ENCODE measurements around the gene CLMP.

CLMP gene

DNA sequence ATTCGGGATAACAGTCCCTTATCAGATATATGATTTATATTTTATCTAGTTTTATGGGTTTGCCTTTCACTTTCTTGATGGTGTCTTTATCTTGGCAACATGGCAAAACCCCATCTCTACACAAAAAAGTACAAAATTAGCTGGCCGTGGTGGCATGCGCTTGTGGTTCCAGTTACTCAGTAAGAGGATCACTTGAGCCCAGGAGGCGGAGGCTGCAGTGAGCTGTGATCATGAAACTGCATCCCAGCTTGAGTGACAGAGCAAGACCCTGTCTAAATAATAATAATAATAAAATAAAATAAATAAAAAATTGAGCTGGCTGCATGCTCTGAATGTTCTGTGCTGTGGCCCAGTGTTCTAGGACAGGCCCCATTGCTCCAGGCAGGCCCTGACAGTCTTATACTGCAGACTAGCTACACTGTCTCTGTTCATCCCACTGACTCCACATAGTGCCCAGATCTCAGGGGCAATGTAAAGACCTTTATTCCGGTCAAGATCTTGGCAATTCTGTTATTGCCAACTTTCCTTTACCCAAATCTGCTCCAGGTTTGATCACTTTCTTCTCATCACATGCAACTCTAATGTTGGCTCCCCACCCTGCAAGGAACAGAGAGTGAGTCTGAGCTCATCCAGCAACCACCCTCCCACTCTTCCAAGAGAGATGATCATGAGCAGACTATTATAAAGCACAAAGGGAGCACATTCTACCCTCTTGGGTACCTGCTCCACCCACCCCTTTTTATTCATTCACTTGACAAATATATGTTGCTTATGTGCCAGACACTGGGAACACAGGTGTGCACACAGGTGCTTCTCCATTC, 141.9 kb downstream of the CLMP start:
- peak in 1 of 5 experiments; percentile 56 for DNase-seq

DNA sequence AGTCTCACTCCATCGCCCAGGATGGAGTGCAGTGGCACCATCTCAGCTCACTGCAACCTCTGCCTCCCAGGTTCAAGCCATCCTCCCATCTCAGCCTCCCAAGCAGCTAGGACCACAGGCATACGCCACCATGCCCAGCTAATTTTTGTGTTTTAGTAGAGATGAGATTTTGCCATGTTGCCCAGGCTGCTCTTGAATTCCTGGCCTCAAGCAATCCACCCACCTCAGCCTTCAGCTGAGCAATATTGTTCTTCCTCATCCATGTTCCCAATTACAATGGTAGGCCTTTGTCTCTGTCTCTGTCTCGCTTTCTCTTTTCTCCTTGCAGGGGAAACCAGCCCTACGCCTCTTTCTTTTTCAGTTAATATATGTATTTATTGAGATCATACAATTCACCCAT, 143.4 kb downstream of the CLMP start:
- no peak for DNase-seq

GRCh38 chr11:123051146-123051545, 143.9 kb downstream of the CLMP start:
- DNase-seq = no peak

DNA sequence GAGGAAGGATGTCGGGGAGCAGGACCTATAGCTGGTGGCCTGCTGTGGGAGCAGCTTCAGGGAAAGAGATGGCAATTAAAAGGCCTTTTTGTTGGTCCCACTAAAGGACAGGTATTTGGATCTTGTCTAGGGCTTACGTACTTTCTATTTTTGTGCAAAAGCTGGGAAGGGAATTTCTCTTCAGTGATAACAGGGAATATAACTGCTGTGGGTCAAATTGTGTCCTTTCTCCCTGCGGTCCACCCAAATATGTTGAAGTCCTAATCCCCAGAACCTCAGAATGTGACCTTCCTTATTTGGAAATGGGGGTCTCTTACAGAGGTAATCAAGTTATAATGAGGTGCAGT, 147.1 kb downstream of the CLMP start:
- DNase-seq = no peak

GRCh38 chr11:123047266-123047946, 147.6 kb downstream of the CLMP start:
- no peak for DNase-seq

DNA sequence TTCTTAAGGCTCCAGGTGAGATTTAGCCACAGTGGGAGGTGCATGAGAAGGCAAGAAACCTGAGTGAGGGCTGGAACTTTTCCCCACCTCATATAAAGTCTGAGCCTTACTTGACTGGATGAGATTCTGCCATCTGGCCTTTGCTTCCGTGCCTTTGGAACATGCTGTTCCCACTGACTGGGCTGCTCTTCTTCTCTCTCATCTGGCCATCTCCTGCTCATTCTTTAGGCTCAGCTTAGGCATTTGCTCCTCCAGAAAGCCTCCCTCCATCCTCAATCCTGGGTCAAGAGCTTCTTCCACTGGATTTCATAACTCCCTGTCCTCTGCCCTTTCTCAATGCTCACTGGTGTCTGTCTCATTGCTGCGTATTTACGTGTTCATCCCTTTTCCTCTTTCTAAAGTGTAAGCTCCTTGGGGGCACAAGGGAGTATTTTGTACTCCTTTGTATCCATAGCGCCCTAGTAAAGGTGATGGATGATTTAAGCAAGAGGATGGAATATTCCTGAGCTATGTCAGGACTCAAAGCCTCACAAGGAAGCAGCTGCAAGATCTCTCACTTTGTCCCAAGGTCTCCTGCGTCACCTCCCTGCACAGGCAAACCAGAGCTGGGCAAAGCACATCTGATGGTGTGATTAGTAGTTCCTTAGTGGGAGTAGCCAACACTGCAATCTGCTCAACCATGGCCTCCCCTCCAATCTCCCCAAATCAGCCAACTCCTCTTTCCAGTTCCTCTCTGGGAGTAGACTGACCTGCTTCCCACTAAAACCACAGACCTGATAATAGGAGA, 148.4 kb downstream of the CLMP start:
- no peak for DNase-seq

GRCh38 chr11:123045101-123045500, 149.9 kb downstream of the CLMP start:
- DNase-seq = no peak

- DNase-seq = no peak
Observed at GRCh38 chr11:123041185-123041584, 153.9 kb downstream of the CLMP start.

- DNase-seq = no peak
Observed at GRCh38 chr11:123040111-123040432, 155.0 kb downstream of the CLMP start.

DNA sequence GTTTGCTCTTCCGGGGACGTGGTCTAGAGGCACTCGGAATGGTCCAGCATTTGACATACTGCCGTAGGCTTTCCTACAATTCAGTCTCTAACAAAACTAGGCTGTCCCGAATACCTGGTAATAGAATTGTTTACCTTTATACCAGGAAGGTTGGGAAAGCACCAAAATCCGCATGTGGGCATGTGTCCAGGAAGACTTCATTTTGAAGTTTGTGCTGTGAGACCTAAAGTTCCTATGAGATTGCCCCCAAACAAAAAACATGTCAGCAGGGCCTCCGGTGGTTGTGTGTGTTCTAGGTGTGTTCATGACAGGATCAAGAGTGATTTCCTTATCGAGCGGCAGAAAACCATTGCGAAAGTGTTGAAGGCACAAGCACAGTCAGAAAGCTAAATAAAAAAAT, 159.2 kb downstream of the CLMP start:
- DNase-seq = no peak

GRCh38 chr11:123034597-123034996, 160.5 kb downstream of the CLMP start:
- DNase-seq = no peak

DNA sequence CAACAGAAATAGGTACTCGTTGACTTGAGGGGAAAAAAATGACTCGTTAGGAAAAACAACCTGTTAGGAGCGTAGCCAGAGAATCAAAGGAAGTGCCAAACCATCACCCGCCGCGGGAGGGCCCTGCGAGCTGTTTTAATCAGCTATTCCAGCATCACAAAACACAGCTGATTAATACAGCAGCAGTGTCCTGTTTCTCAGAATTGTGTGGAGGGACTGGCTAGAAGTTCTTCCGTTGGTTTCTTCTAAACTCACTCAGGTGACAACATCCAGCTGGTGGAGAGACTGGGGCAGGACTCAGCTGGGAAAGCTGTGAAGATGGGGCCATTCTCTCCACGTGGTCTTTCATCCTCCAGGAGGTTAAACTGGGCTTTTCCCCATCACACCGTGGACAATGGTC, 161.2 kb downstream of the CLMP start:
- DNase-seq = no peak

DNA sequence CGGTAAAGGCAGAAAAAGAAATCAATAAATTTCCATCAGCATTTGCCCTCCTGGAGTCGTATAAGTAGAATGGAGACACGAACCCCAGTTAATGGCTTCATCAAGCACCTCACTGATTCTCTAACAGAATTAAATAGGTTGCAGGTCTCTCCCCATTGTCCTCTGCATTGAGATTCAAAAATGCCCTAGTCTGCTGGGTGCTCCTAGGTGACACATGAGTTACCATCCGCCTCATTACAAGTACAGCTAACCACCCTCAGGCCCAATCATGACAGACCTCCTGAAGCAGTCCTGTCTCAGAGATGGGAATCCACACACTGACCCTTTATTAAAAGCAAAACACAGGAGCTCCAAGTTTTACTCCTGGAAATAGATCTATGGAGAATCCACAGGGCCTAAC, 164.5 kb downstream of the CLMP start:
- DNase-seq = no peak

DNA sequence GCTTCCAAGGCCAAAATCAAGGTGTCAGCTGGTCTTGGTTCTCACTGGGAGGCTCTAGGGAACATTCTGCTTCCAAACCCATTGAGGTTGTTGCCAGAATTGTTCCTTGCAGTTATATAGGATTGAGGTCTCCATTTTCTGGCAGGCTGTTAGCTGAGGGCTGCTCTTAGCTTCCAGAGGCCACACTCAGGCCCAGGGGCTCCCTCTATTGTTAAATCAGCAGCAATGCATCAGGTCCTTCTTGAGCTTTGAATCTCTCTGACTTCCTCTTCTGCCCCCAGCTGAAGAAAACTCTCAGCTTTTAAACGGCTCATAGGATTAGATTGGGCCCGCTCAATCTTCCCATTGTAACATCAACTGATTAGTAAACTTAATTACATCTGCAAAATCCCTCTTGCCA, 174.1 kb downstream of the CLMP start:
- DNase-seq = peak in 1 of 5 experiments; percentile 51
